Measurements from ENCODE around the gene CFAP300.

DNA sequence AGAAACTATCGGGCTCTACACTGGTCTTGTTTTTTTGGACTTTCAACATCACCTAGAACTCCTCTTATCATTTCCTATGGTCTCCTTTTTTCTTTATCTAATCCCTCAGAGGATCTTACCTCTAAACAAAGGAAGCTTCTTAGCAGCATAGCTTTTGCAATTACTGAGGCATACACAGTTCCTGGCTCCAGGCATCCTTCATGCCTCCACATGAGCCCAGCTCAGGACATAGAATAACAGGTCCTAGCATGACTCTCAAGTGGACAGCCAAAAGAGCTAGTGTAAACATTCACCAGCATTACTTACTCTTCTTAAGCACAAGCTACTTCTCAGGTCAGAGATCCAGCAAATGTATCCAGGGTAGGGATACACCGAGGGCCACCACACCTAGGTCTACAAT lies 17.1 kb downstream of the CFAP300 start:
- TF ChIP-seq, protein P1, sequence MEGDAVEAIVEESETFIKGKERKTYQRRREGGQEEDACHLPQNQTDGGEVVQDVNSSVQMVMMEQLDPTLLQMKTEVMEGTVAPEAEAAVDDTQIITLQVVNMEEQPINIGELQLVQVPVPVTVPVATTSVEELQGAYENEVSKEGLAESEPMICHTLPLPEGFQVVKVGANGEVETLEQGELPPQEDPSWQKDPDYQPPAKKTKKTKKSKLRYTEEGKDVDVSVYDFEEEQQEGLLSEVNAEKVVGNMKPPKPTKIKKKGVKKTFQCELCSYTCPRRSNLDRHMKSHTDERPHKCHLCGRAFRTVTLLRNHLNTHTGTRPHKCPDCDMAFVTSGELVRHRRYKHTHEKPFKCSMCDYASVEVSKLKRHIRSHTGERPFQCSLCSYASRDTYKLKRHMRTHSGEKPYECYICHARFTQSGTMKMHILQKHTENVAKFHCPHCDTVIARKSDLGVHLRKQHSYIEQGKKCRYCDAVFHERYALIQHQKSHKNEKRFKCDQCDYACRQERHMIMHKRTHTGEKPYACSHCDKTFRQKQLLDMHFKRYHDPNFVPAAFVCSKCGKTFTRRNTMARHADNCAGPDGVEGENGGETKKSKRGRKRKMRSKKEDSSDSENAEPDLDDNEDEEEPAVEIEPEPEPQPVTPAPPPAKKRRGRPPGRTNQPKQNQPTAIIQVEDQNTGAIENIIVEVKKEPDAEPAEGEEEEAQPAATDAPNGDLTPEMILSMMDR (IDR thresholded peaks at IDR 0.05): no peak
- TF ChIP-seq POLR2AphosphoS5 (IDR thresholded peaks at IDR 0.05; ENCODE audit: insufficient read depth in 1 of 2, low read depth in 1 of 2) (no peak), POLR2A (IDR thresholded peaks at IDR 0.05) (no peak)
